Transverse colon (tissue), 4 donors: ENCODE measurements around the gene ERCC8. TPM values are rescaled to one million over a fixed set of nuclear protein-coding genes. Genes with fewer than 3 reads are reported as not detected.
A peak's percentile ranks its signal among the peaks of the same experiment; 100 is the strongest.

Source experiments
- DNase-seq: peaks from one replicate; pipeline ENCODE4 v3.0.0-alpha.2; 2019
- H3K27ac ChIP-seq, 4 donors: fragments of 200-600 bp; sonication (generic); 2 replicates each; pipeline ENCODE4 v1.5.1; 2016 to 2018; ENCODE audit warnings: inconsistent platforms in 4 of 4
- H3K27me3 ChIP-seq: fragments of 200-600 bp; sonication (generic); 2 replicates; pipeline ENCODE4 v1.5.1; 2017; ENCODE audit warnings: inconsistent platforms
- H3K36me3 ChIP-seq, 4 donors: fragments of 200-600 bp; sonication (generic); 2 replicates each; pipeline ENCODE4 v1.5.1; 2017 to 2019; ENCODE audit warnings: inconsistent platforms in 4 of 4
- H3K4me1 ChIP-seq, 4 donors: fragments of 200-600 bp; sonication (generic); 2 replicates each; pipeline ENCODE4 v1.5.1; 2017 to 2020; ENCODE audit warnings: inconsistent platforms in 4 of 4
- H3K4me3 ChIP-seq, 4 donors: fragments of 200-600 bp; sonication (generic); 1 replicate in 1 of 4; 2 replicates in 3 of 4; pipeline versions ENCODE4 v1.5.1 to v1.6.1; 2017 to 2019; ENCODE audit warnings: inconsistent platforms in 4 of 4
- H3K9me3 ChIP-seq, 2 donors: fragments of 200-600 bp; sonication (generic); 2 replicates each; pipeline ENCODE4 v1.5.1; 2017 to 2019; ENCODE audit warnings: inconsistent platforms in 2 of 2
- EP300 ChIP-seq: sonication (generic); formaldehyde crosslinking; IDR thresholded peaks from one replicate; pipeline ENCODE4 v1.6.1; 2017; ENCODE audit warnings: antibody characterized with exemption, low read depth
- POLR2A ChIP-seq: fragments of 450-650 bp; IDR thresholded peaks from one replicate; pipeline ENCODE4 v1.6.1; 2016; ENCODE audit warnings: antibody characterized with exemption, mild to moderate bottlenecking, moderate library complexity
- POLR2AphosphoS5 ChIP-seq, 3 donors: sonication (generic); formaldehyde crosslinking; IDR thresholded peaks; one replicate each; pipeline ENCODE4 v1.6.1; 2016; ENCODE audit warnings: antibody characterized with exemption in 3 of 3
- WGBS, 2 donors: methylation state at CpG; one replicate each; pipeline ENCODE4 v1.1.5; 2018; ENCODE audit warnings: low coverage in 1 of 2; 5-methylcytosine and 5-hydroxymethylcytosine counted together
- in situ Hi-C, 4 donors: fragments of 200-750 bp; cut with MboI; loops; one replicate each; pipeline versions ENCODE4 v1.15.0 to v1.15.1; 2017; ENCODE audit warnings: low sequenced_read_pairs in 3 of 4, low pct_ligation_motif_present in 1 of 4, low pct_unique_long_range_greater_than_20kb in 1 of 4
- intact Hi-C: fragments of 100-400 bp; cut with DNase I; formaldehyde crosslinking; loops from one replicate; pipeline ENCODE4 v1.15.1; 2023; ENCODE audit warnings: low total_unique reads
- total RNA-seq, 4 donors: library from RNA; depleted of rRNA; stranded (reverse); fragments of >200 nt; gene quantifications; one replicate each; pipeline ENCODE4 v1.1.0, GENCODE V29; 2016
- TF ChIP-seq, protein P1 (sequence below), 5 experiments: fragments of 200-600 bp in 3 of 5; fragments of 450-650 bp in 2 of 5; sonication (generic) in 3 of 5; IDR thresholded peaks; 1 replicate in 2 of 5; 2 replicates in 3 of 5; pipeline ENCODE4 v1.5.1; 2016 to 2017; ENCODE audit warnings: antibody characterized with exemption in 5 of 5, inconsistent platforms in 3 of 5, mild to moderate bottlenecking in 2 of 5, moderate library complexity in 1 of 5

ERCC8 gene
- total RNA-seq, 4 donors from 2014 or later = 4.8 to 17.3 (median 11.3) TPM

DNA sequence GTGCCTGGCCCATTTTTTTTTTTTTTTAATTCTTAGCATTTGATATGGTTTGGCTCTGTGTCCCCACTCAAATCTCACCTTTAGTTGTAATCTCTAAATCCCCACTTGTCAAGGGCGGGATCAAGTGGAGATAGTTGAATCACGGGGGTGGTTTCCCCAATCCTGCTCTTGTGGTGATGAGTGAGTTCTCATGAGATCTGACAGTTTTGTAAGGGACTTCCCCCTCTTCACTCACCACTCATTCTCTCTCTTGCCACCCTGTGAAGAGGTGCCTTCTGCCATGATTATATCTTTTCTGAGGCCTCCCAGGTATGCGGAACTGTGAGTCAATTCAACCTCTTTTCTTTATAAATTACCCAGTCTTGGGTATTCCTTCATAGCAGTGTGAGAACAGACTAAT is 27.4 kb upstream of the ERCC8 start:
- H3K4me3 ChIP-seq = no peak overlapping the region
- no peak for DNase-seq
- in situ Hi-C loops (no loop called here), intact Hi-C loops (no loop called here)
- 82 to 83% methylated on average over 3 of the region's 3 CpGs for WGBS, 2 donors
- H3K9me3 ChIP-seq = peaks cover 6 to 14% of the 10 kb centered on the region in 2 donors
- no peaks in the 10 kb centered on the region for H3K36me3 ChIP-seq
- no peaks in the 10 kb centered on the region for H3K27me3 ChIP-seq
- no peaks in the 10 kb centered on the region for H3K4me1 ChIP-seq
- TF ChIP-seq, protein P1, sequence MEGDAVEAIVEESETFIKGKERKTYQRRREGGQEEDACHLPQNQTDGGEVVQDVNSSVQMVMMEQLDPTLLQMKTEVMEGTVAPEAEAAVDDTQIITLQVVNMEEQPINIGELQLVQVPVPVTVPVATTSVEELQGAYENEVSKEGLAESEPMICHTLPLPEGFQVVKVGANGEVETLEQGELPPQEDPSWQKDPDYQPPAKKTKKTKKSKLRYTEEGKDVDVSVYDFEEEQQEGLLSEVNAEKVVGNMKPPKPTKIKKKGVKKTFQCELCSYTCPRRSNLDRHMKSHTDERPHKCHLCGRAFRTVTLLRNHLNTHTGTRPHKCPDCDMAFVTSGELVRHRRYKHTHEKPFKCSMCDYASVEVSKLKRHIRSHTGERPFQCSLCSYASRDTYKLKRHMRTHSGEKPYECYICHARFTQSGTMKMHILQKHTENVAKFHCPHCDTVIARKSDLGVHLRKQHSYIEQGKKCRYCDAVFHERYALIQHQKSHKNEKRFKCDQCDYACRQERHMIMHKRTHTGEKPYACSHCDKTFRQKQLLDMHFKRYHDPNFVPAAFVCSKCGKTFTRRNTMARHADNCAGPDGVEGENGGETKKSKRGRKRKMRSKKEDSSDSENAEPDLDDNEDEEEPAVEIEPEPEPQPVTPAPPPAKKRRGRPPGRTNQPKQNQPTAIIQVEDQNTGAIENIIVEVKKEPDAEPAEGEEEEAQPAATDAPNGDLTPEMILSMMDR (IDR thresholded peaks at IDR 0.05) = no peak
- TF ChIP-seq EP300 = no peak
- no peak for TF ChIP-seq POLR2A
- TF ChIP-seq POLR2AphosphoS5 (IDR thresholded peaks at IDR 0.05) = no peak
- H3K27ac ChIP-seq = no peak overlapping the region

- peaks cover under 1 to 6% of the 10 kb centered on the region in 2 donors for H3K9me3 ChIP-seq
- no peaks in the 10 kb centered on the region for H3K36me3 ChIP-seq
- DNase-seq = no peak
- 82 to 90% methylated on average over 2 of the region's 2 CpGs for WGBS, 2 donors
- in situ Hi-C loops = no loop called here
- H3K27ac ChIP-seq = no peak overlapping the region
- H3K4me3 ChIP-seq = no peak overlapping the region
- TF ChIP-seq EP300 = no peak
- TF ChIP-seq, protein P1 (IDR thresholded peaks at IDR 0.05) = no peak
- TF ChIP-seq POLR2AphosphoS5 (IDR thresholded peaks at IDR 0.05) = no peak
- TF ChIP-seq POLR2A = no peak
- intact Hi-C loops = no loop called here
- H3K27me3 ChIP-seq = no peaks in the 10 kb centered on the region
- H3K4me1 ChIP-seq = no peaks in the 10 kb centered on the region
Observed at GRCh38 chr5:60961685-60962084, 16.8 kb upstream of the ERCC8 start.

- 46 to 61% methylated on average over 2 of the region's 2 CpGs for WGBS, 2 donors
- no peaks in the 10 kb centered on the region for H3K9me3 ChIP-seq
- no peak for DNase-seq
- TF ChIP-seq EP300 = no peak
- TF ChIP-seq, protein P1 (IDR thresholded peaks at IDR 0.05) = peak; percentile 21 to 40 (median 27)
- no peak for TF ChIP-seq POLR2AphosphoS5 (IDR thresholded peaks at IDR 0.05)
- in situ Hi-C loops (no loop called here), intact Hi-C loops (no loop called here)
- H3K27me3 ChIP-seq = no peaks in the 10 kb centered on the region
- H3K4me3 ChIP-seq = no peak overlapping the region
- no peaks in the 10 kb centered on the region for H3K4me1 ChIP-seq
- no peak overlapping the region for H3K27ac ChIP-seq
- H3K36me3 ChIP-seq = no peaks in the 10 kb centered on the region
Observed at GRCh38 chr5:60960591-60960990, 15.7 kb upstream of the ERCC8 start.

DNA sequence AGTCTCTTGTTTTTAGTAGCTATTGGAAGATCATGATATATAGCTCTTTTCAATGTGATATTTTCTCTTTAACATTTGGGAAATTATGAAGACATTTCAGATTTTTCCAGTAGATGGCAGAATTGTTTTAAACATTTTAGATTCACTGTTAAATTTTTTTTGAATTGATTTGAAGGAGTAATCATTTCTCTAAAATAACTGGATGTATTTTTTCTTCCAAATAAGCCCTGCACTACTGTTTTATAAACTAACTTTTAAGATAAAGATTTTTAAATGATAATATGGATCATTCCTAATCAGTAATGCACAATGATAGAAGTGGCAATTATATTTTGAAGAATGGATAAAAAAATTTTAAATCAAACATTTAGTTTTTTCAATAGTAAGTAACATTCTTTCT is 14.3 kb upstream of the ERCC8 start:
- peaks cover 6 to 8% of the 10 kb centered on the region in 2 donors for H3K9me3 ChIP-seq
- no peaks in the 10 kb centered on the region for H3K27me3 ChIP-seq
- H3K27ac ChIP-seq = no peak overlapping the region
- TF ChIP-seq POLR2A (no peak), POLR2AphosphoS5 (IDR thresholded peaks at IDR 0.05) (no peak), EP300 (no peak)
- TF ChIP-seq, protein P1 (IDR thresholded peaks at IDR 0.05) = peak in 3 of 5 experiments; percentile 9 to 28 (median 18)
- DNase-seq = no peak
- no peak overlapping the region for H3K4me3 ChIP-seq
- H3K4me1 ChIP-seq = no peaks in the 10 kb centered on the region
- no peaks in the 10 kb centered on the region for H3K36me3 ChIP-seq
- in situ Hi-C loops (no loop called here), intact Hi-C loops (no loop called here)
